ENCODE data around the gene EIF3A. TPM values are rescaled to one million over a fixed set of nuclear protein-coding genes. Genes with fewer than 3 reads are reported as not detected.
"Not testable (repeated sequence)": the region's sequence is repeated elsewhere in the genome, so short reads cannot be mapped to it uniquely, and the experiment has no call there.

Gene EIF3A
- total and polyA plus RNA-seq, 2 of the 8 experiments (the other 6 are each of a cell fraction or from before 2014, with no cell fraction given) = 26.8 to 209 TPM

- H3K23me2 ChIP-seq (ENCODE audit: low read depth, low read length); H3K4ac ChIP-seq (replicated peaks; ENCODE audit: insufficient read length, low read depth, low read length); H3K4me3 ChIP-seq (ENCODE audit: extremely low read depth in 1 of 4, insufficient read depth in 2 of 4, low read depth in 3 of 4, low read length in 4 of 4); H3K9ac ChIP-seq (replicated peaks in 1 of 4; ENCODE audit: extremely low read depth in 1 of 4, low read depth in 3 of 4, low read length in 3 of 4); H3K79me2 ChIP-seq (ENCODE audit: control insufficient read depth in 1 of 2, insufficient read depth in 2 of 2, low read length in 2 of 2); H4K5ac ChIP-seq (ENCODE audit: insufficient read length, low read depth, low read length); H3K18ac ChIP-seq (ENCODE audit: extremely low read depth, low read length); H3K56ac ChIP-seq (replicated peaks; ENCODE audit: insufficient read length, low read depth, low read length); FAIRE-seq; H4K91ac ChIP-seq (replicated peaks; ENCODE audit: insufficient read length, low read length); H4K20me1 ChIP-seq (replicated peaks in 1 of 2; ENCODE audit: control insufficient read depth in 1 of 2, insufficient read depth in 2 of 2, low read length in 2 of 2); DNase-seq (ENCODE audit: low read depth in 1 of 2, low spot score in 2 of 2); H2BK120ac ChIP-seq (replicated peaks; ENCODE audit: low read depth, low read length); H2AFZ ChIP-seq (ENCODE audit: low read length); H3K4me1 ChIP-seq (replicated peaks in 1 of 4; ENCODE audit: control insufficient read depth in 3 of 4, insufficient read depth in 4 of 4, low read length in 3 of 4); H4K8ac ChIP-seq (ENCODE audit: extremely low read depth, insufficient read depth, low read length); H3K27ac ChIP-seq (ENCODE audit: low read depth, low read length); H3K4me2 ChIP-seq (ENCODE audit: insufficient read depth in 1 of 2, low read depth in 2 of 2, low read length in 2 of 2); H2BK15ac ChIP-seq (ENCODE audit: low read length); H2BK12ac ChIP-seq (ENCODE audit: low read depth, low read length); H3K79me1 ChIP-seq (ENCODE audit: low read depth, low read length); H2BK5ac ChIP-seq (ENCODE audit: low read depth, low read length); H3K27me3 ChIP-seq (replicated peaks in 1 of 4; ENCODE audit: control insufficient read depth in 3 of 4, extremely low read depth in 1 of 4, insufficient read depth in 3 of 4, low read length in 3 of 4); H3K9me3 ChIP-seq (ENCODE audit: insufficient read depth in 2 of 2, low read depth in 1 of 2, low read length in 1 of 2); H2BK20ac ChIP-seq (ENCODE audit: low read length); H3K14ac ChIP-seq (ENCODE audit: insufficient read length); H2AK5ac ChIP-seq (ENCODE audit: low read depth, low read length); H3K36me3 ChIP-seq (ENCODE audit: control insufficient read depth in 2 of 4, insufficient read depth in 4 of 4, low read length in 3 of 4); H3K23ac ChIP-seq (ENCODE audit: insufficient read length): not testable (repeated sequence)
- CTCF ChIA-PET (ENCODE audit: partially characterized antibody) = interaction anchor here (1.1 to 3.9 kb wide), 2 partner anchors 11 to 65 kb away, joined by 3 to 16 read pairs; no protein-coding TSS in a partner anchor
- WGBS, 2 experiments (ENCODE audit: extremely low coverage in 1 of 2, insufficient coverage in 1 of 2, insufficient read length in 1 of 2, insufficient replicate concordance in 2 of 2, low coverage in 1 of 2, low lambda C conversion rate in 2 of 2, missing lambda C conversion rate in 1 of 2) = 92% methylated on average over 12 of the region's 12 CpGs; no CpG with 5 or more reads in 1 of the 2 experiments
- POLR2A ChIA-PET (ENCODE audit: partially characterized antibody) = interaction anchor here (0.8 to 1.5 kb wide), 2 partner anchors 11 to 16 kb away, joined by 3 to 5 read pairs; partner anchors contain the start of gene EIF3A
These were observed 16.2 kb upstream of the EIF3A start for GRCh38 chr10:119096641-119097415.
